RWPE2 (cell line): ENCODE measurements around the gene MYPN.
A peak's percentile ranks its signal among the peaks of the same experiment; 100 is the strongest.

ENCODE experiments used
- ATAC-seq: fragments of 200-7000 bp; cut with Tn5 transposase; 3 replicates; pipeline ENCODE4 v1.9.1; 2021; ENCODE audit warnings: low read depth
- DNase-seq: peaks from one replicate; pipeline ENCODE4 v3.0.0-alpha.2; 2020; ENCODE audit warnings: low spot score
- H3K27ac ChIP-seq: fragments of 450-650 bp; 2 replicates; pipeline ENCODE4 v1.5.1; 2017; ENCODE audit warnings: mild to moderate bottlenecking; ENCODE audit not compliant: poor library complexity, severe bottlenecking
- H3K27me3 ChIP-seq: fragments of 250-450 bp; sonication (Bioruptor Pico); 2 replicates; pipeline ENCODE4 v1.5.1; 2021; ENCODE audit warnings: mild to moderate bottlenecking, moderate library complexity; ENCODE audit not compliant: insufficient read depth, poor library complexity, severe bottlenecking
- H3K36me3 ChIP-seq: fragments of 250-450 bp; sonication (Bioruptor Pico); 2 replicates; pipeline ENCODE4 v1.5.1; 2020; ENCODE audit warnings: low read depth, mild to moderate bottlenecking, moderate library complexity
- H3K4me1 ChIP-seq: fragments of 250-450 bp; sonication (Bioruptor Pico); 2 replicates; pipeline ENCODE4 v1.5.1; 2021; ENCODE audit warnings: mild to moderate bottlenecking, moderate library complexity; ENCODE audit not compliant: insufficient read depth, poor library complexity, severe bottlenecking
- H3K4me3 ChIP-seq: fragments of 250-450 bp; sonication (Bioruptor Pico); 2 replicates; pipeline ENCODE4 v1.5.1; 2021; ENCODE audit warnings: mild to moderate bottlenecking, moderate library complexity; ENCODE audit not compliant: severe bottlenecking
- H3K9me3 ChIP-seq: fragments of 250-450 bp; sonication (Bioruptor Pico); 2 replicates; pipeline ENCODE4 v1.5.1; 2021; ENCODE audit warnings: mild to moderate bottlenecking, moderate library complexity; ENCODE audit not compliant: severe bottlenecking
- TF ChIP-seq, protein P1 (sequence below): fragments of 450-650 bp; IDR thresholded peaks from one replicate; pipeline ENCODE4 v1.5.1; 2017; ENCODE audit warnings: mild to moderate bottlenecking, moderate library complexity; ENCODE audit not compliant: poor library complexity, severe bottlenecking

The MYPN gene

DNA sequence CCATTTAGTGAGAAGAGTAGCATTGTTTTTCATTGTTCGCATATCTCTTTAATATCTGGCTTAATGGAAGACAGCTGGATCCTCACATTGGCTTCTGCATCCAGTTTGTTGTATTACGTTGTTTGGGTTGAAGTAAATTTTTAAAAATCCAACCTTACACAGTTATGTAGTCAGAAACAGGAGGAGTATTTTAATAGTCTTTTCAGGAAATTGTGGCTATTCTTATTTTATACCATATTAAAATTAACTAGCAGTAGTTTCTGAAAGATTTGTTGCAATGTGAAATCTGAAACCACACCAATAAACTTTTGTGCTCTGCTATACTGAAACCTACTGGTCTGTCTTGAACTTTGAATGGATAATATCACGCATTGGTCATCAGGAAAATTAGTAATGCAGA, 27.9 kb downstream of the MYPN start:
- Histone ChIP-seq H3K4me1 (peaks cover 30% of the 10 kb centered on the region), H3K4me3 (no peak overlapping the region), H3K27ac (peak overlapping the region; percentile 95), H3K27me3 (no peaks in the 10 kb centered on the region), H3K9me3 (no peaks in the 10 kb centered on the region), H3K36me3 (no peaks in the 10 kb centered on the region)
- TF ChIP-seq, protein P1, sequence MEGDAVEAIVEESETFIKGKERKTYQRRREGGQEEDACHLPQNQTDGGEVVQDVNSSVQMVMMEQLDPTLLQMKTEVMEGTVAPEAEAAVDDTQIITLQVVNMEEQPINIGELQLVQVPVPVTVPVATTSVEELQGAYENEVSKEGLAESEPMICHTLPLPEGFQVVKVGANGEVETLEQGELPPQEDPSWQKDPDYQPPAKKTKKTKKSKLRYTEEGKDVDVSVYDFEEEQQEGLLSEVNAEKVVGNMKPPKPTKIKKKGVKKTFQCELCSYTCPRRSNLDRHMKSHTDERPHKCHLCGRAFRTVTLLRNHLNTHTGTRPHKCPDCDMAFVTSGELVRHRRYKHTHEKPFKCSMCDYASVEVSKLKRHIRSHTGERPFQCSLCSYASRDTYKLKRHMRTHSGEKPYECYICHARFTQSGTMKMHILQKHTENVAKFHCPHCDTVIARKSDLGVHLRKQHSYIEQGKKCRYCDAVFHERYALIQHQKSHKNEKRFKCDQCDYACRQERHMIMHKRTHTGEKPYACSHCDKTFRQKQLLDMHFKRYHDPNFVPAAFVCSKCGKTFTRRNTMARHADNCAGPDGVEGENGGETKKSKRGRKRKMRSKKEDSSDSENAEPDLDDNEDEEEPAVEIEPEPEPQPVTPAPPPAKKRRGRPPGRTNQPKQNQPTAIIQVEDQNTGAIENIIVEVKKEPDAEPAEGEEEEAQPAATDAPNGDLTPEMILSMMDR, result no peak
- ATAC-seq, result no peak
- no peak for DNase-seq

DNA sequence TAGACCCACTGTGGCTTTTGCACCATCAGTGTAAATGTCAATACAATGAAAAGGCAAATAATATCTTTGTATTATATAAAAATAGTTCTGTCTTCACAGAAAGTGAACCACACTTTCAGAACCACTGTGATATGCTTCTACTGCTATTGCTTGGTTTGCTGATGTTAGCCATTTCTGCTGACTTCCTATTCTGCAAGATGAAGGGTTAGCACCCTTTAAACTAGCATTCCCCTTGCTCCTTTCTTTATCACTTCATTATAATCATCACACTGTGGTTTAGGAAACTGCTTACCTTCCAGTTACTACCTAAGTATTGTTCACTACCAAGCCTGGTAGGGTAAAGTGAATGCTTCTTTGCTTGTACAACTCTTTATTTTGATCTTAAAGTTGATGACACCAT, 29.2 kb downstream of the MYPN start:
- TF ChIP-seq, protein P1, result no peak
- H3K9me3 ChIP-seq, result no peaks in the 10 kb centered on the region
- H3K4me3 ChIP-seq, result no peak overlapping the region
- DNase-seq, result no peak
- no peaks in the 10 kb centered on the region for H3K36me3 ChIP-seq
- H3K27ac ChIP-seq, result no peak overlapping the region
- H3K4me1 ChIP-seq, result peaks cover 30% of the 10 kb centered on the region
- H3K27me3 ChIP-seq, result no peaks in the 10 kb centered on the region
- no peak for ATAC-seq

DNA sequence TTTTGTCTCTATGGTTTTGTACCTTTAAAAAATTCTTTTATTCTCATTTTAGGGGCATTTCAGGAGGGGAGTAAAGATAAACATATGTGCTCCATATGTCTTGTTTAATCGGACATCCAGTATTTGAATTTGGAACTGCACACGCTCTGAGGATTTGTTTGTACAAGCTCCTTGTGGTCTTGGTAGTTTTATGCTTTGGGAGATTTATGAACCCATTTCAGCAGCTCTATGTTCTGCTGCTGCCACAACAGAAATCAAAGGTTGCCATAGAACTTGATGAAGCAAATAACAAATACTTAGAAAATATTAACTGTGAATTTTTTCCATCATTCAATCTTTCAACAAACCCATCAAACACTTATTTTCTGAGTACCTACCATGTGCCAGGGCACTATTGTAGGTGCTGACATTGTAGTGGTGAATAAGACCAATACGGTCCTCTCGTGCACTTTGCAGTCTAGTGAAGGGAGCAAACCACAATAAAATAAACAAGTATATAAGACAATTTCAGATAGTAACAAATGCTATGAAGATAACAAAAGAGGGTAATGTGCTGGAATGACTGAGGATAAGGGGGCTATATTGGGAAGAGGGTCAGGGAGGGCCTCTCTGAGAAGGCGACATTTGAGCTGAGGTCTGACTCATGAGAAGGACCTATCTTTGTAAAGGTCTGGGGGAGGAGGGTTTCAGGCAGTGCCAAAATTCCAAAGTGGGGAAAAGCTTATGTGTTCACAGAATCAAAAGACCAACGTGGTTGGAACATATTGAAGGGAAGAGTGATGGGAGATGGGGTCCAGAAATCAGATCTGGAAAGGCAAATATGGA, 30.4 kb downstream of the MYPN start:
- TF ChIP-seq, protein P1, result no peak
- Histone ChIP-seq H3K9me3 (no peaks in the 10 kb centered on the region), H3K36me3 (no peaks in the 10 kb centered on the region), H3K27ac (no peak overlapping the region), H3K4me1 (peaks cover 30% of the 10 kb centered on the region), H3K4me3 (no peak overlapping the region), H3K27me3 (no peaks in the 10 kb centered on the region)
- DNase-seq (no peak), ATAC-seq (no peak)

DNA sequence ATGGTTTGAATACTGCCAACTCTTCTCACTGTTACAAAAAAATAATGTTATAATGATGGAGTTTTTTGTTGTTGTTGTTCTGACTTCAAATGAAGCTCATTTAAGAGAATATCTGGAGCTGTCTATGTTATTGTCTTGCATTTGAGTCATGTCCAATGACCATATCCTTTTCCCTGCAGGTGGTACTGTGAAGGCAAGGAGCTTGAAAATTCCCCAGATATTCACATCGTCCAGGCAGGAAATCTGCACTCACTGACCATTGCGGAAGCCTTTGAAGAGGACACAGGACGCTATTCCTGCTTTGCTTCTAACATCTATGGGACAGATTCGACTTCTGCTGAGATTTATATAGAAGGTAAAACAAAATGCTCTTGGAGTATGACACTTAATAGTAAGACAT, 33.5 kb downstream of the MYPN start:
- Histone ChIP-seq H3K27ac (no peak overlapping the region), H3K36me3 (no peaks in the 10 kb centered on the region), H3K4me3 (no peak overlapping the region), H3K4me1 (peaks cover under 1% of the 10 kb centered on the region), H3K9me3 (no peaks in the 10 kb centered on the region), H3K27me3 (no peaks in the 10 kb centered on the region)
- TF ChIP-seq, protein P1, result no peak
- ATAC-seq, result no peak
- DNase-seq, result no peak

DNA sequence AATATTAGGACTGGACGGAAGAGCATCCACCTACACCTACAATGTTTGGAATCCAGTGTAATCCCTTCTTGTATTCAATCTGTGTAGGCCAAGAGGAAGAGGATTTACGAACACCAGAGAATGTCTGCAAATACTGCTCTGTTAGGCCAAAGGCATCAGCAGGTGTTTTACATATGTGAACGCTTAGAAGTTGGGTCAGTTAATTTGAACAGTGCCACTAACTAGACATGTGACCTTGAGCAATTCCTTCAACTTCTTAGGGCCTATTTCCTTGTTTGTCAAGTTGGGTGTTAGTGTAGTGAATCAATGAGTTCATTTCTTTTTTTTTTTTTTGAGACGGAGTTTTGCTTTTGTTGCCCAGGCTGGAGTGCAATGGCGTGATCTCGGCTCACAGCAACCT, 35.4 kb downstream of the MYPN start:
- no peak for DNase-seq
- TF ChIP-seq, protein P1, result no peak
- Histone ChIP-seq H3K4me1 (no peaks in the 10 kb centered on the region), H3K27ac (no peak overlapping the region), H3K4me3 (no peak overlapping the region), H3K9me3 (no peaks in the 10 kb centered on the region), H3K36me3 (no peaks in the 10 kb centered on the region), H3K27me3 (no peaks in the 10 kb centered on the region)
- no peak for ATAC-seq
